SK-N-SH (cell line): ENCODE results near the gene PKN1.

Experiments
- EP300 ChIP-seq, 2 experiments: IDR thresholded peaks; 2 replicates each; pipeline versions ENCODE4 v1.4.0 to v1.6.1; 2012; ENCODE audit warnings: borderline replicate concordance in 1 of 2, low read depth in 1 of 2, low read length in 1 of 2
- JUND ChIP-seq: IDR thresholded peaks from 2 replicates; pipeline ENCODE4 v1.4.0; 2012
- TAF1 ChIP-seq: IDR thresholded peaks from 2 replicates; pipeline ENCODE4 v1.6.1; 2012; ENCODE audit warnings: low read depth, mild to moderate bottlenecking, low read length, moderate library complexity, borderline replicate concordance
- TF ChIP-seq, protein P1 (sequence below): fragments of 200-600 bp; sonication (generic); IDR thresholded peaks from 2 replicates; pipeline ENCODE4 v1.6.1; 2017; ENCODE audit warnings: antibody characterized with exemption, mild to moderate bottlenecking, moderate library complexity

DNA sequence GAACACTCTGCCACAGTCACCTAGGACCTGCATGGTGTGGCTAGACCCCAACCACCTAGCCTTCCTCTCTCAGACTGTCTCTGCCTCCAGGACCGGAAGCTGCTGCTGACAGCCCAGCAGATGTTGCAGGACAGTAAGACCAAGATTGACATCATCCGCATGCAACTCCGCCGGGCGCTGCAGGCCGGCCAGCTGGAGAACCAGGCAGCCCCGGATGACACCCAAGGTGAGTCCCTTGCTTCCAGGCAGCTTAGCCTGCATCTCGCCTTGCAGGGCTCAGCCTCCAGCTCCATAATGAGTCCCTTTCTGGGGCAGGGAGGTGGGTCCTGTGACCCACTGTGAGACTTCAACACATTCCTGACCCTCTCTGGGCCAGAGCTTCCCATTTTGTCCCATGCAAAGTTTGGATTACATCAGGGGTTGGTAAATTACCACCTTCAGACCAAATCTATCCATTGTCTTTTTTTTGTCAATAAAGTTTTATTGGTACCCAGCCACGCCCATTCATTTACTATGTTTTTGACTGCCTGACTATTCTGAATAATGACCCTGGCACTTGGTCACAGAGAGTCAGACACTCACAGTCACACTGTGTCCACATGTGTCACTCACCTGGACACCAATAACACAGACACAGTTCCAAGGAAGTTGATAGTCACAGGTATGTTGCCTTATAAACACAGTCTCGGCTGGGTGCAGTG is 13.4 kb downstream of the PKN1 start:
- TF ChIP-seq, protein P1, sequence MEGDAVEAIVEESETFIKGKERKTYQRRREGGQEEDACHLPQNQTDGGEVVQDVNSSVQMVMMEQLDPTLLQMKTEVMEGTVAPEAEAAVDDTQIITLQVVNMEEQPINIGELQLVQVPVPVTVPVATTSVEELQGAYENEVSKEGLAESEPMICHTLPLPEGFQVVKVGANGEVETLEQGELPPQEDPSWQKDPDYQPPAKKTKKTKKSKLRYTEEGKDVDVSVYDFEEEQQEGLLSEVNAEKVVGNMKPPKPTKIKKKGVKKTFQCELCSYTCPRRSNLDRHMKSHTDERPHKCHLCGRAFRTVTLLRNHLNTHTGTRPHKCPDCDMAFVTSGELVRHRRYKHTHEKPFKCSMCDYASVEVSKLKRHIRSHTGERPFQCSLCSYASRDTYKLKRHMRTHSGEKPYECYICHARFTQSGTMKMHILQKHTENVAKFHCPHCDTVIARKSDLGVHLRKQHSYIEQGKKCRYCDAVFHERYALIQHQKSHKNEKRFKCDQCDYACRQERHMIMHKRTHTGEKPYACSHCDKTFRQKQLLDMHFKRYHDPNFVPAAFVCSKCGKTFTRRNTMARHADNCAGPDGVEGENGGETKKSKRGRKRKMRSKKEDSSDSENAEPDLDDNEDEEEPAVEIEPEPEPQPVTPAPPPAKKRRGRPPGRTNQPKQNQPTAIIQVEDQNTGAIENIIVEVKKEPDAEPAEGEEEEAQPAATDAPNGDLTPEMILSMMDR = no peak
- TF ChIP-seq EP300 (IDR thresholded peaks at IDR 0.05; ENCODE audit: borderline replicate concordance in 1 of 2, low read depth in 1 of 2, low read length in 1 of 2) (no peak), JUND (no peak), TAF1 (no peak)
